H1 (cell line): ENCODE data around the gene MPV17. TPM values are rescaled to one million over a fixed set of nuclear protein-coding genes. Genes with fewer than 3 reads are reported as not detected.

Experiments used
- CTCF ChIA-PET: fragments of 300-600 bp; sonication (Branson Sonifier 250); formaldehyde crosslinking; loops from one replicate; lab custom pipeline; 2021; ENCODE audit not compliant: partially characterized antibody; lab: Charles Lee
- POLR2A ChIA-PET: fragments of 300-600 bp; sonication (Branson Sonifier 250); formaldehyde crosslinking; loops from one replicate; lab custom pipeline; 2021; ENCODE audit warnings: inconsistent platforms; ENCODE audit not compliant: partially characterized antibody; lab: Charles Lee
- DNase-seq, 2 experiments: peaks; one replicate each; pipeline versions ENCODE4 v3.0.0 to v3.0.0-alpha.2; 2010 to 2022; ENCODE audit warnings: low spot score in 2 of 2, low read depth in 1 of 2, mixed read lengths in 1 of 2
- FAIRE-seq: peaks from 2 replicates; lab custom pipeline; 2011; peaks lifted over from hg19 to GRCh38; lab: Jason Lieb, UNC
- H2AFZ ChIP-seq: 2 replicates; pipeline ENCODE4 v1.8.1; 2012; ENCODE audit warnings: low read length, inconsistent platforms
- H2AK5ac ChIP-seq: 2 replicates; pipeline ENCODE4 v1.6.1; 2013; ENCODE audit warnings: low read depth, low read length
- H2BK120ac ChIP-seq: replicated peaks from 2 replicates; pipeline ENCODE3; 2013; ENCODE audit warnings: low read depth, low read length, inconsistent platforms
- H2BK12ac ChIP-seq: 2 replicates; pipeline ENCODE4 v1.6.1; 2013; ENCODE audit warnings: low read depth, low read length
- H2BK15ac ChIP-seq: 2 replicates; pipeline ENCODE4 v1.6.1; 2013; ENCODE audit warnings: low read length
- H2BK20ac ChIP-seq: 2 replicates; pipeline ENCODE4 v1.6.1; 2013; ENCODE audit warnings: low read length
- H2BK5ac ChIP-seq: 2 replicates; pipeline ENCODE4 v1.6.1; 2013; ENCODE audit warnings: low read depth, low read length
- H3K14ac ChIP-seq: 2 replicates; pipeline ENCODE4 v1.6.1; 2013; ENCODE audit warnings: inconsistent platforms; ENCODE audit not compliant: insufficient read length
- H3K18ac ChIP-seq: 2 replicates; pipeline ENCODE4 v1.6.1; 2013; ENCODE audit warnings: low read length; ENCODE audit errors: extremely low read depth
- H3K23ac ChIP-seq: 2 replicates; pipeline ENCODE4 v1.6.1; 2013; ENCODE audit warnings: inconsistent platforms; ENCODE audit not compliant: insufficient read length
- H3K23me2 ChIP-seq: 2 replicates; pipeline ENCODE4 v1.6.1; 2013; ENCODE audit warnings: low read depth, low read length
- H3K27ac ChIP-seq: 2 replicates; pipeline ENCODE4 v1.6.1; 2011; ENCODE audit warnings: low read depth, low read length, inconsistent platforms
- H3K27me3 ChIP-seq, 4 experiments: replicated peaks in 1 of 4; 1 replicate in 1 of 4; 2 replicates in 3 of 4; pipeline versions ENCODE4 v1.6.1 to v1.8.1; 2011 to 2013; ENCODE audit warnings: low read length in 3 of 4, mild to moderate bottlenecking in 3 of 4, inconsistent platforms in 2 of 4, mixed read lengths in 2 of 4, moderate library complexity in 1 of 4; ENCODE audit not compliant: control insufficient read depth in 3 of 4, insufficient read depth in 3 of 4; ENCODE audit errors: extremely low read depth in 1 of 4
- H3K36me3 ChIP-seq, 4 experiments: 2 replicates each; pipeline versions ENCODE4 v1.6.1 to v1.8.1; 2011 to 2013; ENCODE audit warnings: mild to moderate bottlenecking in 4 of 4, low read length in 3 of 4, moderate library complexity in 2 of 4, control low read depth in 1 of 4, inconsistent platforms in 1 of 4; ENCODE audit not compliant: insufficient read depth in 4 of 4, control insufficient read depth in 2 of 4
- H3K4ac ChIP-seq: replicated peaks from 2 replicates; pipeline ENCODE3; 2013; ENCODE audit warnings: low read length, low read depth, mixed read lengths, inconsistent platforms; ENCODE audit not compliant: insufficient read length
- H3K4me1 ChIP-seq, 4 experiments: replicated peaks in 1 of 4; 1 replicate in 1 of 4; 2 replicates in 3 of 4; pipeline versions ENCODE4 v1.6.1 to v1.8.1; 2011 to 2013; ENCODE audit warnings: low read length in 3 of 4, inconsistent platforms in 2 of 4, mixed read lengths in 1 of 4; ENCODE audit not compliant: insufficient read depth in 4 of 4, control insufficient read depth in 3 of 4
- H3K4me2 ChIP-seq, 2 experiments: 2 replicates each; pipeline versions ENCODE4 v1.6.1 to v1.8.1; 2011 to 2013; ENCODE audit warnings: low read depth in 2 of 2, low read length in 2 of 2, control low read depth in 1 of 2, inconsistent platforms in 1 of 2, mild to moderate bottlenecking in 1 of 2; ENCODE audit not compliant: insufficient read depth in 1 of 2
- H3K4me3 ChIP-seq, 4 experiments: fragments of 200-600, 300-600 bp in 1 of 4; sonication (generic), shearing (Covaris generic), sonication (Bioruptor Twin) in 1 of 4; 2 replicates each; pipeline versions ENCODE4 v1.5.1 to v1.8.1; 2011 to 2016; ENCODE audit warnings: low read length in 4 of 4, low read depth in 3 of 4, control low read depth in 2 of 4, inconsistent platforms in 2 of 4, mild to moderate bottlenecking in 2 of 4, mixed read lengths in 1 of 4, moderate library complexity in 1 of 4; ENCODE audit not compliant: insufficient read depth in 2 of 4; ENCODE audit errors: extremely low read depth in 1 of 4
- H3K56ac ChIP-seq: replicated peaks from 2 replicates; pipeline ENCODE3; 2013; ENCODE audit warnings: low read depth, mild to moderate bottlenecking, mixed read lengths, low read length, inconsistent platforms; ENCODE audit not compliant: insufficient read length
- H3K79me1 ChIP-seq: 2 replicates; pipeline ENCODE4 v1.6.1; 2013; ENCODE audit warnings: low read depth, low read length, control low read depth
- H3K79me2 ChIP-seq, 2 experiments: 2 replicates each; pipeline versions ENCODE4 v1.6.1 to v1.8.1; 2012 to 2013; ENCODE audit warnings: low read length in 2 of 2, mild to moderate bottlenecking in 2 of 2, inconsistent platforms in 1 of 2; ENCODE audit not compliant: insufficient read depth in 2 of 2, control insufficient read depth in 1 of 2
- H3K9ac ChIP-seq, 4 experiments: replicated peaks in 1 of 4; 1 replicate in 1 of 4; 2 replicates in 3 of 4; pipeline versions ENCODE4 v1.6.1 to v1.8.1; 2011 to 2013; ENCODE audit warnings: low read depth in 3 of 4, low read length in 3 of 4, control low read depth in 2 of 4, mild to moderate bottlenecking in 2 of 4, moderate library complexity in 2 of 4, inconsistent platforms in 1 of 4; ENCODE audit errors: extremely low read depth in 1 of 4
- H3K9me3 ChIP-seq, 2 experiments: 2 replicates each; pipeline versions ENCODE4 v1.6.1 to v1.8.1; 2012 to 2013; ENCODE audit warnings: mild to moderate bottlenecking in 2 of 2, moderate library complexity in 2 of 2, control low read depth in 1 of 2, inconsistent platforms in 1 of 2, low read depth in 1 of 2, low read length in 1 of 2, mixed read lengths in 1 of 2; ENCODE audit not compliant: insufficient read depth in 2 of 2
- H4K20me1 ChIP-seq, 2 experiments: replicated peaks in 1 of 2; 2 replicates each; pipeline versions ENCODE3 to v1.8.1; 2011 to 2013; ENCODE audit warnings: inconsistent platforms in 2 of 2, low read length in 2 of 2, mild to moderate bottlenecking in 1 of 2; ENCODE audit not compliant: insufficient read depth in 2 of 2, control insufficient read depth in 1 of 2
- H4K5ac ChIP-seq: 2 replicates; pipeline ENCODE4 v1.6.1; 2013; ENCODE audit warnings: low read length, low read depth, mixed read lengths, inconsistent platforms; ENCODE audit not compliant: insufficient read length
- H4K8ac ChIP-seq: 2 replicates; pipeline ENCODE4 v1.8.0; 2013; ENCODE audit warnings: mild to moderate bottlenecking, moderate library complexity, low read length, inconsistent platforms; ENCODE audit not compliant: insufficient read depth; ENCODE audit errors: extremely low read depth
- H4K91ac ChIP-seq: replicated peaks from 2 replicates; pipeline ENCODE3; 2013; ENCODE audit warnings: low read length, mixed read lengths, inconsistent platforms; ENCODE audit not compliant: insufficient read length
- CHD2 ChIP-seq: IDR thresholded peaks from 2 replicates; pipeline ENCODE4 v1.6.1; 2012; ENCODE audit warnings: low read length, improper control_type of control experiment
- CREB1 ChIP-seq: IDR thresholded peaks from 2 replicates; pipeline ENCODE4 v1.6.1; 2012; ENCODE audit warnings: inconsistent platforms
- GABPA ChIP-seq: IDR thresholded peaks from 2 replicates; pipeline ENCODE4 v1.6.1; 2011; ENCODE audit warnings: mild to moderate bottlenecking, low read length, moderate library complexity, borderline replicate concordance; ENCODE audit not compliant: insufficient read depth
- JUND ChIP-seq: IDR thresholded peaks from 2 replicates; pipeline ENCODE4 v1.6.1; 2011; ENCODE audit warnings: mild to moderate bottlenecking, improper control_type of control experiment, low read length
- KDM5A ChIP-seq: fragments of 200-600 bp; IDR thresholded peaks from 2 replicates; pipeline ENCODE4 v1.7.1; 2012; ENCODE audit warnings: mild to moderate bottlenecking, low read length, inconsistent platforms, mixed read lengths
- SIX5 ChIP-seq: IDR thresholded peaks from 2 replicates; pipeline ENCODE4 v1.6.1; 2011; ENCODE audit warnings: mild to moderate bottlenecking, low read depth, low read length
- SP2 ChIP-seq: IDR thresholded peaks from 2 replicates; pipeline ENCODE4 v1.6.1; 2012; ENCODE audit warnings: mild to moderate bottlenecking, low read length, inconsistent platforms
- WGBS, 2 experiments: shearing (Covaris generic) in 1 of 2; methylation state at CpG; one replicate each; pipeline versions ENCODE4 v1.1.6 to v1.1.7; 2013 to 2015; ENCODE audit warnings: low lambda C conversion rate in 2 of 2, mixed read lengths in 2 of 2, inconsistent platforms in 1 of 2, low coverage in 1 of 2, missing lambda C conversion rate in 1 of 2; ENCODE audit not compliant: insufficient replicate concordance in 2 of 2, insufficient coverage in 1 of 2, insufficient read length in 1 of 2; ENCODE audit errors: extremely low coverage in 1 of 2, missing lambda C conversion rate in 1 of 2; 5-methylcytosine and 5-hydroxymethylcytosine counted together
- polyA plus RNA-seq, 7 experiments: library from polyadenylated mRNA; depleted of rRNA in 3 of 7; stranded (reverse) in 5 of 7; unstranded in 2 of 7; fragments of >200 nt in 5 of 7; fragments of 200-250 nt in 2 of 7; gene quantifications; 1 replicate in 5 of 7; 2 replicates in 1 of 7; 4 replicates in 1 of 7; pipeline versions ENCODE4 v1.2.1 to v1.2.3, GENCODE V29; 2011 to 2013; ENCODE audit warnings: missing spikeins in 2 of 7, mixed read lengths in 2 of 7
- total RNA-seq: library from RNA; stranded (reverse); fragmentation: NEBNext Ultra II Directional; extraction: Animal tissue kit (Norgen Biotek cat#: 25700); gene quantifications from 2 replicates; pipeline ENCODE4 v1.2.1, GENCODE V29; 2021

The MPV17 gene
- total and polyA plus RNA-seq, 2 of the 8 experiments (the other 6 are each of a cell fraction or from before 2014, with no cell fraction given), result 45.2 to 181 TPM

- WGBS, 2 experiments, result 93% methylated on average over 5 of the region's 5 CpGs; no CpG with 5 or more reads in 1 of the 2 experiments
- DNase-seq, result no peak
- no peak for FAIRE-seq
- H3K4ac ChIP-seq, result no peak overlapping the region
- H3K79me2 ChIP-seq, result no peaks in the 10 kb centered on the region
- no peak overlapping the region for H2BK20ac ChIP-seq
- H2BK5ac ChIP-seq, result no peak overlapping the region
- H4K5ac ChIP-seq, result no peak overlapping the region
- peaks cover 0 to 5% (median 3%) of the 10 kb centered on the region in 4 experiments; a peak in 3 of 7 replicates for H3K4me1 ChIP-seq
- no peak overlapping the region for H2BK15ac ChIP-seq
- no peak overlapping the region for H2BK12ac ChIP-seq
- no peaks in the 10 kb centered on the region; a peak in 1 of 7 replicates for H3K27me3 ChIP-seq
- no peak overlapping the region for H3K14ac ChIP-seq
- no peak overlapping the region for H4K91ac ChIP-seq
- H3K9ac ChIP-seq, result no peak overlapping the region
- H4K8ac ChIP-seq, result no peak overlapping the region
- H3K4me3 ChIP-seq, result no peak overlapping the region
- H3K79me1 ChIP-seq, result no peaks in the 10 kb centered on the region
- TF ChIP-seq SP2 (no peak), GABPA (no peak), CREB1 (no peak), JUND (no peak), SIX5 (no peak), CHD2 (no peak), KDM5A (no peak)
- CTCF ChIA-PET, result interaction anchor here (1.2 to 20.2 kb wide), 7 partner anchors 10 to 52 kb away, joined by 3 to 413 read pairs (median 32); partner anchors contain the start of genes DNAJC5G, SLC30A3 and TRIM54
- no peak overlapping the region for H3K56ac ChIP-seq
- POLR2A ChIA-PET, result interaction anchor here (1.2 to 3.9 kb wide), 4 partner anchors 8 to 42 kb away, joined by 3 to 27 read pairs (median 10); partner anchors contain the start of genes SLC30A3 and TRIM54
- no peak overlapping the region for H3K4me2 ChIP-seq
- no peak overlapping the region for H2AK5ac ChIP-seq
- H3K27ac ChIP-seq, result no peak overlapping the region
- H4K20me1 ChIP-seq, result no peaks in the 10 kb centered on the region
- no peaks in the 10 kb centered on the region for H3K36me3 ChIP-seq
- no peak overlapping the region for H3K23ac ChIP-seq
- H3K23me2 ChIP-seq, result no peaks in the 10 kb centered on the region
- H3K18ac ChIP-seq, result no peak overlapping the region
- no peaks in the 10 kb centered on the region for H3K9me3 ChIP-seq
- no peak overlapping the region for H2AFZ ChIP-seq
- no peak overlapping the region for H2BK120ac ChIP-seq
These were observed 32.3 kb downstream of the MPV17 start for GRCh38 chr2:27290549-27290948.
